ENCODE results near the gene ALKBH6.

- no peak for TF ChIP-seq POLR2AphosphoS5 (IDR thresholded peaks at IDR 0.05)
- TF ChIP-seq POLR2A (IDR thresholded peaks at IDR 0.05): no peak
- no peak for TF ChIP-seq CTCF (IDR thresholded peaks at IDR 0.05)
- TF ChIP-seq EP300 (IDR thresholded peaks at IDR 0.05): no peak
Measured at GRCh38 chr19:36047835-36048234, 33.8 kb upstream of the ALKBH6 start.
